H1 (cell line): Measurements from ENCODE around the gene SNX6. TPM values are rescaled to one million over a fixed set of nuclear protein-coding genes. Genes with fewer than 3 reads are reported as not detected.

Source experiments
- CTCF ChIA-PET: fragments of 300-600 bp; sonication (Branson Sonifier 250); formaldehyde crosslinking; loops from one replicate; lab custom pipeline; 2021; ENCODE audit not compliant: partially characterized antibody; lab: Charles Lee
- POLR2A ChIA-PET: fragments of 300-600 bp; sonication (Branson Sonifier 250); formaldehyde crosslinking; loops from one replicate; lab custom pipeline; 2021; ENCODE audit warnings: inconsistent platforms; ENCODE audit not compliant: partially characterized antibody; lab: Charles Lee
- DNase-seq, 2 experiments: peaks; one replicate each; pipeline versions ENCODE4 v3.0.0 to v3.0.0-alpha.2; 2010 to 2022; ENCODE audit warnings: low spot score in 2 of 2, low read depth in 1 of 2, mixed read lengths in 1 of 2
- FAIRE-seq: peaks from 2 replicates; lab custom pipeline; 2011; peaks lifted over from hg19 to GRCh38; lab: Jason Lieb, UNC
- H2AFZ ChIP-seq: 2 replicates; pipeline ENCODE4 v1.8.1; 2012; ENCODE audit warnings: low read length, inconsistent platforms
- H2AK5ac ChIP-seq: 2 replicates; pipeline ENCODE4 v1.6.1; 2013; ENCODE audit warnings: low read depth, low read length
- H2BK120ac ChIP-seq: replicated peaks from 2 replicates; pipeline ENCODE3; 2013; ENCODE audit warnings: low read depth, low read length, inconsistent platforms
- H2BK12ac ChIP-seq: 2 replicates; pipeline ENCODE4 v1.6.1; 2013; ENCODE audit warnings: low read depth, low read length
- H2BK15ac ChIP-seq: 2 replicates; pipeline ENCODE4 v1.6.1; 2013; ENCODE audit warnings: low read length
- H2BK20ac ChIP-seq: 2 replicates; pipeline ENCODE4 v1.6.1; 2013; ENCODE audit warnings: low read length
- H2BK5ac ChIP-seq: 2 replicates; pipeline ENCODE4 v1.6.1; 2013; ENCODE audit warnings: low read depth, low read length
- H3K14ac ChIP-seq: 2 replicates; pipeline ENCODE4 v1.6.1; 2013; ENCODE audit warnings: inconsistent platforms; ENCODE audit not compliant: insufficient read length
- H3K18ac ChIP-seq: 2 replicates; pipeline ENCODE4 v1.6.1; 2013; ENCODE audit warnings: low read length; ENCODE audit errors: extremely low read depth
- H3K23ac ChIP-seq: 2 replicates; pipeline ENCODE4 v1.6.1; 2013; ENCODE audit warnings: inconsistent platforms; ENCODE audit not compliant: insufficient read length
- H3K23me2 ChIP-seq: 2 replicates; pipeline ENCODE4 v1.6.1; 2013; ENCODE audit warnings: low read depth, low read length
- H3K27ac ChIP-seq: 2 replicates; pipeline ENCODE4 v1.6.1; 2011; ENCODE audit warnings: low read depth, low read length, inconsistent platforms
- H3K27me3 ChIP-seq, 4 experiments: replicated peaks in 1 of 4; 1 replicate in 1 of 4; 2 replicates in 3 of 4; pipeline versions ENCODE4 v1.6.1 to v1.8.1; 2011 to 2013; ENCODE audit warnings: low read length in 3 of 4, mild to moderate bottlenecking in 3 of 4, inconsistent platforms in 2 of 4, mixed read lengths in 2 of 4, moderate library complexity in 1 of 4; ENCODE audit not compliant: control insufficient read depth in 3 of 4, insufficient read depth in 3 of 4; ENCODE audit errors: extremely low read depth in 1 of 4
- H3K36me3 ChIP-seq, 4 experiments: 2 replicates each; pipeline versions ENCODE4 v1.6.1 to v1.8.1; 2011 to 2013; ENCODE audit warnings: mild to moderate bottlenecking in 4 of 4, low read length in 3 of 4, moderate library complexity in 2 of 4, control low read depth in 1 of 4, inconsistent platforms in 1 of 4; ENCODE audit not compliant: insufficient read depth in 4 of 4, control insufficient read depth in 2 of 4
- H3K4ac ChIP-seq: replicated peaks from 2 replicates; pipeline ENCODE3; 2013; ENCODE audit warnings: low read length, low read depth, mixed read lengths, inconsistent platforms; ENCODE audit not compliant: insufficient read length
- H3K4me1 ChIP-seq, 4 experiments: replicated peaks in 1 of 4; 1 replicate in 1 of 4; 2 replicates in 3 of 4; pipeline versions ENCODE4 v1.6.1 to v1.8.1; 2011 to 2013; ENCODE audit warnings: low read length in 3 of 4, inconsistent platforms in 2 of 4, mixed read lengths in 1 of 4; ENCODE audit not compliant: insufficient read depth in 4 of 4, control insufficient read depth in 3 of 4
- H3K4me2 ChIP-seq, 2 experiments: 2 replicates each; pipeline versions ENCODE4 v1.6.1 to v1.8.1; 2011 to 2013; ENCODE audit warnings: low read depth in 2 of 2, low read length in 2 of 2, control low read depth in 1 of 2, inconsistent platforms in 1 of 2, mild to moderate bottlenecking in 1 of 2; ENCODE audit not compliant: insufficient read depth in 1 of 2
- H3K4me3 ChIP-seq, 4 experiments: fragments of 200-600, 300-600 bp in 1 of 4; sonication (generic), shearing (Covaris generic), sonication (Bioruptor Twin) in 1 of 4; 2 replicates each; pipeline versions ENCODE4 v1.5.1 to v1.8.1; 2011 to 2016; ENCODE audit warnings: low read length in 4 of 4, low read depth in 3 of 4, control low read depth in 2 of 4, inconsistent platforms in 2 of 4, mild to moderate bottlenecking in 2 of 4, mixed read lengths in 1 of 4, moderate library complexity in 1 of 4; ENCODE audit not compliant: insufficient read depth in 2 of 4; ENCODE audit errors: extremely low read depth in 1 of 4
- H3K56ac ChIP-seq: replicated peaks from 2 replicates; pipeline ENCODE3; 2013; ENCODE audit warnings: low read depth, mild to moderate bottlenecking, mixed read lengths, low read length, inconsistent platforms; ENCODE audit not compliant: insufficient read length
- H3K79me1 ChIP-seq: 2 replicates; pipeline ENCODE4 v1.6.1; 2013; ENCODE audit warnings: low read depth, low read length, control low read depth
- H3K79me2 ChIP-seq, 2 experiments: 2 replicates each; pipeline versions ENCODE4 v1.6.1 to v1.8.1; 2012 to 2013; ENCODE audit warnings: low read length in 2 of 2, mild to moderate bottlenecking in 2 of 2, inconsistent platforms in 1 of 2; ENCODE audit not compliant: insufficient read depth in 2 of 2, control insufficient read depth in 1 of 2
- H3K9ac ChIP-seq, 4 experiments: replicated peaks in 1 of 4; 1 replicate in 1 of 4; 2 replicates in 3 of 4; pipeline versions ENCODE4 v1.6.1 to v1.8.1; 2011 to 2013; ENCODE audit warnings: low read depth in 3 of 4, low read length in 3 of 4, control low read depth in 2 of 4, mild to moderate bottlenecking in 2 of 4, moderate library complexity in 2 of 4, inconsistent platforms in 1 of 4; ENCODE audit errors: extremely low read depth in 1 of 4
- H3K9me3 ChIP-seq, 2 experiments: 2 replicates each; pipeline versions ENCODE4 v1.6.1 to v1.8.1; 2012 to 2013; ENCODE audit warnings: mild to moderate bottlenecking in 2 of 2, moderate library complexity in 2 of 2, control low read depth in 1 of 2, inconsistent platforms in 1 of 2, low read depth in 1 of 2, low read length in 1 of 2, mixed read lengths in 1 of 2; ENCODE audit not compliant: insufficient read depth in 2 of 2
- H4K20me1 ChIP-seq, 2 experiments: replicated peaks in 1 of 2; 2 replicates each; pipeline versions ENCODE3 to v1.8.1; 2011 to 2013; ENCODE audit warnings: inconsistent platforms in 2 of 2, low read length in 2 of 2, mild to moderate bottlenecking in 1 of 2; ENCODE audit not compliant: insufficient read depth in 2 of 2, control insufficient read depth in 1 of 2
- H4K5ac ChIP-seq: 2 replicates; pipeline ENCODE4 v1.6.1; 2013; ENCODE audit warnings: low read length, low read depth, mixed read lengths, inconsistent platforms; ENCODE audit not compliant: insufficient read length
- H4K8ac ChIP-seq: 2 replicates; pipeline ENCODE4 v1.8.0; 2013; ENCODE audit warnings: mild to moderate bottlenecking, moderate library complexity, low read length, inconsistent platforms; ENCODE audit not compliant: insufficient read depth; ENCODE audit errors: extremely low read depth
- H4K91ac ChIP-seq: replicated peaks from 2 replicates; pipeline ENCODE3; 2013; ENCODE audit warnings: low read length, mixed read lengths, inconsistent platforms; ENCODE audit not compliant: insufficient read length
- BRCA1 ChIP-seq: IDR thresholded peaks from 2 replicates; pipeline ENCODE4 v1.6.1; 2012; ENCODE audit warnings: low read depth, low read length, improper control_type of control experiment
- CEBPB ChIP-seq: IDR thresholded peaks from 2 replicates; pipeline ENCODE4 v1.6.1; 2012; ENCODE audit warnings: low read depth, low read length
- CREB1 ChIP-seq: IDR thresholded peaks from 2 replicates; pipeline ENCODE4 v1.6.1; 2012; ENCODE audit warnings: inconsistent platforms
- HDAC2 ChIP-seq, 2 experiments: fragments of 300-600 bp in 1 of 2; sonication (generic) in 1 of 2; IDR thresholded peaks; 2 replicates each; pipeline ENCODE4 v1.6.1; 2011 to 2012; ENCODE audit warnings: low read depth in 2 of 2, low read length in 2 of 2, mild to moderate bottlenecking in 2 of 2, moderate library complexity in 2 of 2, borderline replicate concordance in 1 of 2, inconsistent platforms in 1 of 2
- JUND ChIP-seq: IDR thresholded peaks from 2 replicates; pipeline ENCODE4 v1.6.1; 2011; ENCODE audit warnings: mild to moderate bottlenecking, improper control_type of control experiment, low read length
- RBBP5 ChIP-seq: IDR thresholded peaks from 2 replicates; pipeline ENCODE4 v1.7.1; 2012; ENCODE audit warnings: low read depth, mild to moderate bottlenecking, inconsistent platforms, low read length, moderate library complexity, borderline replicate concordance
- SP1 ChIP-seq: IDR thresholded peaks from 2 replicates; pipeline ENCODE4 v1.6.1; 2011; ENCODE audit warnings: low read depth, low read length
- SP2 ChIP-seq: IDR thresholded peaks from 2 replicates; pipeline ENCODE4 v1.6.1; 2012; ENCODE audit warnings: mild to moderate bottlenecking, low read length, inconsistent platforms
- TBP ChIP-seq: IDR thresholded peaks from 2 replicates; pipeline ENCODE4 v1.6.1; 2011; ENCODE audit warnings: low read depth, low read length, improper control_type of control experiment
- WGBS, 2 experiments: shearing (Covaris generic) in 1 of 2; methylation state at CpG; one replicate each; pipeline versions ENCODE4 v1.1.6 to v1.1.7; 2013 to 2015; ENCODE audit warnings: low lambda C conversion rate in 2 of 2, mixed read lengths in 2 of 2, inconsistent platforms in 1 of 2, low coverage in 1 of 2, missing lambda C conversion rate in 1 of 2; ENCODE audit not compliant: insufficient replicate concordance in 2 of 2, insufficient coverage in 1 of 2, insufficient read length in 1 of 2; ENCODE audit errors: extremely low coverage in 1 of 2, missing lambda C conversion rate in 1 of 2; 5-methylcytosine and 5-hydroxymethylcytosine counted together
- polyA plus RNA-seq, 7 experiments: library from polyadenylated mRNA; depleted of rRNA in 3 of 7; stranded (reverse) in 5 of 7; unstranded in 2 of 7; fragments of >200 nt in 5 of 7; fragments of 200-250 nt in 2 of 7; gene quantifications; 1 replicate in 5 of 7; 2 replicates in 1 of 7; 4 replicates in 1 of 7; pipeline versions ENCODE4 v1.2.1 to v1.2.3, GENCODE V29; 2011 to 2013; ENCODE audit warnings: missing spikeins in 2 of 7, mixed read lengths in 2 of 7
- total RNA-seq: library from RNA; stranded (reverse); fragmentation: NEBNext Ultra II Directional; extraction: Animal tissue kit (Norgen Biotek cat#: 25700); gene quantifications from 2 replicates; pipeline ENCODE4 v1.2.1, GENCODE V29; 2021

The SNX6 gene
- total and polyA plus RNA-seq, 2 of the 8 experiments (the other 6 are each of a cell fraction or from before 2014, with no cell fraction given) = 53.4 to 71.1 TPM

- CTCF ChIA-PET = interaction anchor here (0.6 to 1.0 kb wide), 2 partner anchors 87 to 634 kb away, joined by 3 read pairs; no protein-coding TSS in a partner anchor
- WGBS, 2 experiments = 86% methylated on average over 1 of the region's 1 CpG; no CpG with 5 or more reads in 1 of the 2 experiments
- no peaks in the 10 kb centered on the region for H3K4me1 ChIP-seq
- no peak overlapping the region for H3K4me2 ChIP-seq
- H2BK120ac ChIP-seq = no peak overlapping the region
- no peak overlapping the region for H2AK5ac ChIP-seq
- no peak for TF ChIP-seq JUND
- TF ChIP-seq SP2 = no peak
- no peak for TF ChIP-seq HDAC2 (IDR thresholded peaks at IDR 0.05; ENCODE audit: borderline replicate concordance in 1 of 2, low read depth in 2 of 2, low read length in 2 of 2)
- no peak for TF ChIP-seq CREB1
- no peak for TF ChIP-seq TBP
- no peak for TF ChIP-seq BRCA1
- TF ChIP-seq RBBP5 = no peak
- no peak for TF ChIP-seq CEBPB
- TF ChIP-seq SP1 = no peak
- no peak overlapping the region for H3K27ac ChIP-seq
- H4K8ac ChIP-seq = no peak overlapping the region
- no peaks in the 10 kb centered on the region for H3K27me3 ChIP-seq
- no peak overlapping the region for H2BK20ac ChIP-seq
- H3K4ac ChIP-seq = no peak overlapping the region
- FAIRE-seq (no peak), DNase-seq (no peak)
- H3K18ac ChIP-seq = no peak overlapping the region
- H2BK12ac ChIP-seq = no peak overlapping the region
- POLR2A ChIA-PET = no interaction called here
- H2BK15ac ChIP-seq = no peak overlapping the region
- H3K4me3 ChIP-seq = no peak overlapping the region
- H4K20me1 ChIP-seq = no peaks in the 10 kb centered on the region
- H2AFZ ChIP-seq = no peak overlapping the region
- no peaks in the 10 kb centered on the region for H3K9me3 ChIP-seq
- H3K79me1 ChIP-seq = no peaks in the 10 kb centered on the region
- peaks cover 2 to 50% (median 32%) of the 10 kb centered on the region in 4 experiments; a peak in 6 of 8 replicates for H3K36me3 ChIP-seq
- H4K5ac ChIP-seq = no peak overlapping the region
- no peak overlapping the region for H3K23ac ChIP-seq
- H4K91ac ChIP-seq = no peak overlapping the region
- H3K9ac ChIP-seq = no peak overlapping the region
- H2BK5ac ChIP-seq = no peak overlapping the region
- H3K14ac ChIP-seq = no peak overlapping the region
- H3K23me2 ChIP-seq = no peaks in the 10 kb centered on the region
- no peaks in the 10 kb centered on the region for H3K79me2 ChIP-seq
- no peak overlapping the region for H3K56ac ChIP-seq
These were observed 102.4 kb downstream of the SNX6 start for GRCh38 chr14:34527591-34527990.
